M059J (cell line): ENCODE measurements around the gene ANO1. TPM values are rescaled to one million over a fixed set of nuclear protein-coding genes. Genes with fewer than 3 reads are reported as not detected.

ENCODE experiments used
- DNase-seq: peaks from one replicate; pipeline ENCODE4 v3.0.0-alpha.2; 2012; ENCODE audit warnings: low read depth
- total RNA-seq: library from RNA; depleted of rRNA; stranded (reverse); fragments of >200 nt; shearing (Covaris generic); gene quantifications from 2 replicates; pipeline ENCODE4 v1.2.3, GENCODE V29; 2014

ANO1 gene
- total RNA-seq, 1 experiment from 2014 or later, result not detected

- DNase-seq, result no peak
Measured at GRCh38 chr11:70113801-70114200, 35.7 kb downstream of the ANO1 start.

GRCh38 chr11:70115778-70116177 lies 37.7 kb downstream of the ANO1 start:
- DNase-seq, result no peak

- peak; percentile 38 for DNase-seq
Measured at GRCh38 chr11:70116386-70117065, 38.4 kb downstream of the ANO1 start.

GRCh38 chr11:70117567-70118145 lies 39.5 kb downstream of the ANO1 start:
- no peak for DNase-seq

GRCh38 chr11:70118642-70119041 lies 40.5 kb downstream of the ANO1 start:
- no peak for DNase-seq

GRCh38 chr11:70119502-70119901 lies 41.4 kb downstream of the ANO1 start:
- DNase-seq, result no peak

- DNase-seq, result no peak
Measured at GRCh38 chr11:70120674-70121073, 42.6 kb downstream of the ANO1 start.

- no peak for DNase-seq
Measured at GRCh38 chr11:70122490-70123198, 44.5 kb downstream of the ANO1 start.

GRCh38 chr11:70123711-70124110 lies 45.6 kb downstream of the ANO1 start:
- no peak for DNase-seq

- DNase-seq, result no peak
Measured at GRCh38 chr11:70124321-70125000, 46.3 kb downstream of the ANO1 start.

- no peak for DNase-seq
Measured at GRCh38 chr11:70126494-70126893, 48.4 kb downstream of the ANO1 start.

- DNase-seq, result no peak
Measured at GRCh38 chr11:70127653-70128434, 49.7 kb downstream of the ANO1 start.

- peak; percentile 46 for DNase-seq
Measured at GRCh38 chr11:70128435-70128906, 50.4 kb downstream of the ANO1 start.

- no peak for DNase-seq
Measured at GRCh38 chr11:70129051-70129592, 51.0 kb downstream of the ANO1 start.

GRCh38 chr11:70130636-70131035 lies 52.5 kb downstream of the ANO1 start:
- no peak for DNase-seq

- no peak for DNase-seq
Measured at GRCh38 chr11:70131606-70132190, 53.6 kb downstream of the ANO1 start.

- no peak for DNase-seq
Measured at GRCh38 chr11:70132641-70133040, 54.5 kb downstream of the ANO1 start.

- DNase-seq, result no peak
Measured at GRCh38 chr11:70133771-70134335, 55.7 kb downstream of the ANO1 start.

GRCh38 chr11:70134490-70134889 lies 56.4 kb downstream of the ANO1 start:
- no peak for DNase-seq

GRCh38 chr11:70135142-70135541 lies 57.0 kb downstream of the ANO1 start:
- DNase-seq, result no peak
